Natural killer cell (primary cell): Measurements from ENCODE around the gene RIC8B. TPM values are rescaled to one million over a fixed set of nuclear protein-coding genes. Genes with fewer than 3 reads are reported as not detected.

Experiments used
- ATAC-seq, 3 donors: fragments of 150-1000 bp in 2 of 3; fragments of 200-7000 bp in 1 of 3; cut with Tn5 transposase; 1 replicate in 1 of 3; 2 replicates in 2 of 3; pipeline ENCODE4 v1.10.0; 2021; ENCODE audit warnings: mild to moderate bottlenecking in 2 of 3, moderate library complexity in 2 of 3
- DNase-seq, 2 donors: peaks; one replicate each; pipeline versions ENCODE4 v3.0.0 to v3.0.0-alpha.2; 2013 to 2021; ENCODE audit warnings: mixed read lengths in 1 of 2
- H3K27ac ChIP-seq: one replicate; pipeline ENCODE4 v1.5.1; 2013; ENCODE audit warnings: mild to moderate bottlenecking, low read length
- H3K27me3 ChIP-seq: one replicate; pipeline ENCODE4 v1.6.1; 2013; ENCODE audit warnings: low read length; ENCODE audit not compliant: control insufficient read depth, insufficient read depth
- H3K36me3 ChIP-seq: one replicate; pipeline ENCODE4 v1.6.1; 2013; ENCODE audit warnings: low read length; ENCODE audit not compliant: control insufficient read depth, insufficient read depth
- H3K4me1 ChIP-seq: one replicate; pipeline ENCODE4 v1.6.1; 2013; ENCODE audit warnings: low read length; ENCODE audit not compliant: control insufficient read depth, insufficient read depth
- H3K4me3 ChIP-seq: one replicate; pipeline ENCODE4 v1.5.1; 2013; ENCODE audit warnings: low read length
- H3K9me3 ChIP-seq: one replicate; pipeline ENCODE4 v1.6.1; 2013; ENCODE audit warnings: low read length; ENCODE audit not compliant: control insufficient read depth, insufficient read depth
- H3K27ac Mint-ChIP-seq, 2 donors: one replicate each; pipeline ENCODE4 v1.8.0; 2022; ENCODE audit warnings: mild to moderate bottlenecking in 2 of 2, mixed read lengths in 2 of 2, moderate library complexity in 1 of 2
- H3K27me3 Mint-ChIP-seq, 2 donors: one replicate each; pipeline ENCODE4 v1.8.0; 2022; ENCODE audit warnings: low read depth in 2 of 2, mixed read lengths in 2 of 2
- H3K36me3 Mint-ChIP-seq: one replicate; pipeline ENCODE4 v1.8.0; 2022; ENCODE audit warnings: mixed read lengths
- H3K4me1 Mint-ChIP-seq, 2 donors: one replicate each; pipeline ENCODE4 v1.8.0; 2022; ENCODE audit warnings: mixed read lengths in 2 of 2
- H3K4me3 Mint-ChIP-seq: one replicate; pipeline ENCODE4 v1.8.0; 2022; ENCODE audit warnings: mild to moderate bottlenecking, moderate library complexity, mixed read lengths
- H3K9me3 Mint-ChIP-seq, 2 donors: one replicate each; pipeline ENCODE4 v1.8.0; 2022; ENCODE audit warnings: mixed read lengths in 2 of 2
- CTCF ChIP-seq: fragments of 200-600 bp; IDR thresholded peaks from one replicate; pipeline ENCODE4 v1.8.0; 2022; ENCODE audit warnings: antibody characterized with exemption
- WGBS: methylation state at CpG from one replicate; pipeline ENCODE4 v1.1.7; 2013; ENCODE audit warnings: missing lambda C conversion rate; ENCODE audit not compliant: insufficient coverage; 5-methylcytosine and 5-hydroxymethylcytosine counted together
- intact Hi-C: fragments of 100-400 bp; cut with micrococcal nuclease; formaldehyde crosslinking; loops from one replicate; pipeline ENCODE4 v1.14.2; 2022
- total RNA-seq, 4 donors: library from RNA; stranded (reverse); fragments of 120-200 nt in 1 of 4; gene quantifications; one replicate each; pipeline versions ENCODE4 v1.2.3 to v1.2.4, GENCODE V29; 2013 to 2022

Gene RIC8B
- total RNA-seq, 3 donors from 2014 or later (not counting 1 experiment from before 2014, with no cell fraction given): 12.1 to 21.3 (median 15.5) TPM

GRCh38 chr12:106732890-106733289, 41.6 kb upstream of the RIC8B start:
- Mint-ChIP-seq H3K4me3 (no peak overlapping the region), H3K36me3 (no peaks in the 10 kb centered on the region), H3K27me3 (peaks cover 9 to 26% of the 10 kb centered on the region in 2 donors), H3K9me3 (no peaks in the 10 kb centered on the region), H3K4me1 (no peaks in the 10 kb centered on the region), H3K27ac (no peak overlapping the region)
- TF ChIP-seq CTCF: no peak
- H3K4me3 ChIP-seq: no peak overlapping the region
- H3K27ac ChIP-seq: no peak overlapping the region
- H3K36me3 ChIP-seq: no peaks in the 10 kb centered on the region
- WGBS: 96% methylated on average over 5 of the region's 5 CpGs
- no peaks in the 10 kb centered on the region for H3K4me1 ChIP-seq
- intact Hi-C loops: no loop called here
- DNase-seq (no peak), ATAC-seq (no peak)
- H3K9me3 ChIP-seq: no peaks in the 10 kb centered on the region
- no peaks in the 10 kb centered on the region for H3K27me3 ChIP-seq

GRCh38 chr12:106733660-106734059, 40.8 kb upstream of the RIC8B start:
- Histone ChIP-seq H3K27me3 (no peaks in the 10 kb centered on the region), H3K36me3 (no peaks in the 10 kb centered on the region), H3K27ac (no peak overlapping the region), H3K9me3 (no peaks in the 10 kb centered on the region), H3K4me1 (no peaks in the 10 kb centered on the region), H3K4me3 (no peak overlapping the region)
- ATAC-seq (no peak), DNase-seq (no peak)
- intact Hi-C loops: no loop called here
- peaks cover 9 to 26% of the 10 kb centered on the region in 2 donors for H3K27me3 Mint-ChIP-seq
- 91% methylated on average over 4 of the region's 4 CpGs for WGBS
- no peaks in the 10 kb centered on the region for H3K9me3 Mint-ChIP-seq
- no peak for TF ChIP-seq CTCF
- no peak overlapping the region for H3K27ac Mint-ChIP-seq
- no peaks in the 10 kb centered on the region for H3K36me3 Mint-ChIP-seq
- no peaks in the 10 kb centered on the region for H3K4me1 Mint-ChIP-seq
- no peak overlapping the region for H3K4me3 Mint-ChIP-seq

GRCh38 chr12:106736051-106736957, 38.2 kb upstream of the RIC8B start:
- ATAC-seq (no peak), DNase-seq (peak in 1 of 2 donors; percentile 65)
- Histone ChIP-seq H3K4me3 (no peak overlapping the region), H3K4me1 (no peaks in the 10 kb centered on the region), H3K27me3 (no peaks in the 10 kb centered on the region), H3K36me3 (no peaks in the 10 kb centered on the region), H3K27ac (no peak overlapping the region), H3K9me3 (no peaks in the 10 kb centered on the region)
- no peak overlapping the region for H3K4me3 Mint-ChIP-seq
- H3K4me1 Mint-ChIP-seq: no peaks in the 10 kb centered on the region
- H3K9me3 Mint-ChIP-seq: no peaks in the 10 kb centered on the region
- H3K36me3 Mint-ChIP-seq: no peaks in the 10 kb centered on the region
- no peak overlapping the region for H3K27ac Mint-ChIP-seq
- H3K27me3 Mint-ChIP-seq: peaks cover 13 to 39% of the 10 kb centered on the region in 2 donors
- intact Hi-C loops: no loop called here
- TF ChIP-seq CTCF: no peak
- WGBS: 79% methylated on average over 8 of the region's 9 CpGs
